PC-3 (cell line): ENCODE measurements around the gene CSNK1A1. TPM values are rescaled to one million over a fixed set of nuclear protein-coding genes. Genes with fewer than 3 reads are reported as not detected.
A peak's percentile ranks its signal among the peaks of the same experiment; 100 is the strongest.

ENCODE experiments used
- ATAC-seq: fragments of 200-7000 bp; cut with Tn5 transposase; 2 replicates; pipeline ENCODE4 v1.9.1; 2020; ENCODE audit warnings: mild to moderate bottlenecking, moderate library complexity
- BruUV-seq: library from RNA; stranded (reverse); fragments of 400-500 nt; replicated peaks from 2 replicates; lab custom pipeline; 2021; lab: Mats Ljungman, UMichigan
- CTCF ChIA-PET: fragments of 300-600 bp; sonication (Branson Sonifier 250); formaldehyde crosslinking; loops from one replicate; lab custom pipeline; 2022; ENCODE audit warnings: antibody characterized with exemption; lab: Charles Lee
- POLR2A ChIA-PET: fragments of 300-600 bp; sonication (Branson Sonifier 250); formaldehyde crosslinking; loops from one replicate; lab custom pipeline; 2022; ENCODE audit warnings: antibody characterized with exemption; ENCODE audit not compliant: unreplicated experiment; lab: Charles Lee
- DNase-seq: peaks from one replicate; pipeline ENCODE4 v3.0.0-alpha.2; 2015
- H2AFZ ChIP-seq: fragments of 300-600 bp; sonication (generic); 2 replicates; pipeline ENCODE4 v1.6.0; 2016; ENCODE audit warnings: antibody characterized with exemption, low read length
- H3F3A ChIP-seq: fragments of 300-600 bp; sonication (generic); one replicate; pipeline ENCODE4 v1.6.0; 2017; ENCODE audit warnings: antibody characterized with exemption, low read length, control low read depth, mild to moderate bottlenecking; ENCODE audit not compliant: unreplicated experiment
- H3K27ac ChIP-seq: fragments of 300-600 bp; sonication (generic); 2 replicates; pipeline ENCODE4 v1.5.1; 2016; ENCODE audit warnings: mild to moderate bottlenecking, low read length
- H3K27me3 ChIP-seq: fragments of 300-600 bp; sonication (generic); 2 replicates; pipeline ENCODE4 v1.6.1; 2016; ENCODE audit warnings: low read length, mixed read lengths
- H3K36me3 ChIP-seq: fragments of 300-600 bp; sonication (generic); 2 replicates; pipeline ENCODE4 v1.6.1; 2016; ENCODE audit warnings: low read depth, mixed run types, low read length, mixed read lengths
- H3K4me1 ChIP-seq: fragments of 300-600 bp; sonication (generic); 2 replicates; pipeline ENCODE4 v1.5.1; 2016; ENCODE audit warnings: low read length; ENCODE audit not compliant: insufficient read depth
- H3K4me2 ChIP-seq: fragments of 300-600 bp; sonication (generic); 2 replicates; pipeline ENCODE4 v1.6.0; 2016; ENCODE audit warnings: low read length
- H3K4me3 ChIP-seq: fragments of 300-600 bp; sonication (generic); 2 replicates; pipeline ENCODE4 v1.5.1; 2016; ENCODE audit warnings: mild to moderate bottlenecking, low read length, mixed read lengths
- H3K79me2 ChIP-seq: fragments of 300-600 bp; sonication (generic); 2 replicates; pipeline ENCODE4 v1.6.1; 2017; ENCODE audit warnings: low read length, mixed read lengths
- H3K9ac ChIP-seq: fragments of 300-600 bp; sonication (generic); 2 replicates; pipeline ENCODE4 v1.6.0; 2016; ENCODE audit warnings: mild to moderate bottlenecking, low read length
- H3K9me2 ChIP-seq: fragments of 300-600 bp; sonication (generic); replicated peaks from 2 replicates; pipeline ENCODE4 v1.6.1; 2016; ENCODE audit warnings: mixed run types, low read length, mixed read lengths
- H3K9me3 ChIP-seq: fragments of 300-600 bp; sonication (generic); 2 replicates; pipeline ENCODE4 v1.6.1; 2016; ENCODE audit warnings: low read length, mixed read lengths
- H4K20me1 ChIP-seq: fragments of 300-600 bp; sonication (generic); 2 replicates; pipeline ENCODE4 v1.6.1; 2016; ENCODE audit warnings: low read length, mixed read lengths
- CTCF ChIP-seq: fragments of 300-600 bp; sonication (generic); conservative IDR thresholded peaks from 2 replicates; pipeline ENCODE4 v1.5.1; 2017; ENCODE audit warnings: antibody characterized with exemption, low read depth, mild to moderate bottlenecking, low read length
- EZH2 ChIP-seq: fragments of 300-600 bp; sonication (generic); IDR thresholded peaks from one replicate; pipeline ENCODE4 v1.6.1; 2017; ENCODE audit warnings: antibody characterized with exemption, mild to moderate bottlenecking, low read length; ENCODE audit not compliant: unreplicated experiment
- EZH2phosphoT487 ChIP-seq: fragments of 300-600 bp; sonication (generic); IDR thresholded peaks from 2 replicates; pipeline ENCODE4 v1.6.1; 2018; ENCODE audit warnings: mild to moderate bottlenecking, antibody characterized with exemption, low read length, borderline replicate concordance
- intact Hi-C: fragments of 100-400 bp; cut with micrococcal nuclease; formaldehyde crosslinking; loops from 2 replicates; pipeline ENCODE4 v1.9.0; 2023
- total RNA-seq: library from RNA; depleted of rRNA; stranded (reverse); fragments of >200 nt; gene quantifications from 2 replicates; pipeline ENCODE4 v1.2.3, GENCODE V29; 2014

Gene CSNK1A1
- total RNA-seq, 1 experiment from 2014 or later = 586 TPM

- H3K4me1 ChIP-seq = peaks cover 21% of the 10 kb centered on the region
- ChIA-PET POLR2A (no interaction called here), CTCF (no interaction called here)
- DNase-seq (no peak), ATAC-seq (no peak)
- H3K9ac ChIP-seq = no peak overlapping the region
- no peaks in the 10 kb centered on the region for H3K27me3 ChIP-seq
- H3F3A ChIP-seq = no peaks in the 10 kb centered on the region
- H3K27ac ChIP-seq = no peak overlapping the region
- TF ChIP-seq EZH2 = no peak
- TF ChIP-seq EZH2phosphoT487 = no peak
- no peak for TF ChIP-seq CTCF
- H3K36me3 ChIP-seq = no peaks in the 10 kb centered on the region
- no peak overlapping the region for H3K4me3 ChIP-seq
- H3K4me2 ChIP-seq = no peak overlapping the region
- H2AFZ ChIP-seq = no peak overlapping the region
- no peaks in the 10 kb centered on the region for H3K9me2 ChIP-seq
- no peaks in the 10 kb centered on the region for H4K20me1 ChIP-seq
- intact Hi-C loops = no loop called here
- no peaks in the 10 kb centered on the region for H3K79me2 ChIP-seq
- H3K9me3 ChIP-seq = no peaks in the 10 kb centered on the region
- BruUV-seq = no TSS peak
These were observed 93.9 kb downstream of the CSNK1A1 start for GRCh38 chr5:149457393-149457763.

- POLR2A ChIA-PET = interaction anchor here (0.6 kb wide), 1 partner anchor 922 kb away, joined by 4 read pairs; no protein-coding TSS in a partner anchor
- peak overlapping the region; percentile 19; the same call in 1 of the 2 replicates for H3K4me2 ChIP-seq
These were observed 94.4 kb downstream of the CSNK1A1 start for GRCh38 chr5:149456597-149457392.

More at GRCh38 chr5:149456597-149457392, 94.4 kb downstream of the CSNK1A1 start:
- H3K4me3 ChIP-seq = no peak overlapping the region
- H4K20me1 ChIP-seq = no peaks in the 10 kb centered on the region
- TF ChIP-seq EZH2 (no peak), EZH2phosphoT487 (no peak), CTCF (no peak)
- no peak overlapping the region for H3K9ac ChIP-seq
- no peak for ATAC-seq
- no peaks in the 10 kb centered on the region for H3K27me3 ChIP-seq
- no peak for DNase-seq
- H3K79me2 ChIP-seq = no peaks in the 10 kb centered on the region
- no peaks in the 10 kb centered on the region for H3K36me3 ChIP-seq
- CTCF ChIA-PET = no interaction called here
- intact Hi-C loops = no loop called here
- peak overlapping the region; percentile 8; the same call in 1 of the 2 replicates for H2AFZ ChIP-seq
- no TSS peak for BruUV-seq
- peaks cover 21% of the 10 kb centered on the region for H3K4me1 ChIP-seq
- peak overlapping the region; percentile 34 for H3K27ac ChIP-seq
- no peaks in the 10 kb centered on the region for H3K9me3 ChIP-seq
- H3F3A ChIP-seq = no peaks in the 10 kb centered on the region
- H3K9me2 ChIP-seq = no peaks in the 10 kb centered on the region
